Endothelial cell of umbilical vein (primary cell): ENCODE measurements around the gene PARVA. TPM values are rescaled to one million over a fixed set of nuclear protein-coding genes. Genes with fewer than 3 reads are reported as not detected.

ENCODE experiments used
- BruUV-seq: library from RNA; stranded (reverse); fragments of 400-500 nt; replicated peaks from 2 replicates; lab custom pipeline; 2021; lab: Mats Ljungman, UMichigan
- CTCF ChIA-PET: fragments of 300-600, 350-600 bp; sonication (Branson Sonifier 250); formaldehyde crosslinking; loops from one replicate; lab custom pipeline; 2021; ENCODE audit warnings: antibody characterized with exemption, inconsistent platforms; lab: Charles Lee
- POLR2A ChIA-PET: fragments of 300-600, 350-600 bp; sonication (Branson Sonifier 250); formaldehyde crosslinking; loops from one replicate; lab custom pipeline; 2021; ENCODE audit warnings: antibody characterized with exemption, inconsistent platforms; lab: Charles Lee
- DNase-seq: peaks from one replicate; pipeline ENCODE4 v3.0.0-alpha.2; 2011; ENCODE audit warnings: low read depth, low spot score
- FAIRE-seq: peaks from 2 replicates; lab custom pipeline; 2011; peaks lifted over from hg19 to GRCh38; lab: Jason Lieb, UNC
- H2AFZ ChIP-seq: 2 replicates; pipeline ENCODE4 v1.6.0; 2012; ENCODE audit warnings: low read depth, low read length, control low read depth, inconsistent platforms
- H3K27ac ChIP-seq: 2 replicates; pipeline ENCODE4 v1.5.1; 2011; ENCODE audit warnings: low read depth, mild to moderate bottlenecking, control low read depth, low read length, moderate library complexity; ENCODE audit not compliant: insufficient read depth
- H3K27me3 ChIP-seq, 2 experiments: 2 replicates each; pipeline versions ENCODE4 v1.6.0 to v1.6.1; 2011; ENCODE audit warnings: low read length in 2 of 2, mixed read lengths in 1 of 2; ENCODE audit not compliant: control insufficient read depth in 2 of 2, insufficient read depth in 2 of 2
- H3K36me3 ChIP-seq, 2 experiments: 2 replicates in 1 of 2; 3 replicates in 1 of 2; pipeline ENCODE4 v1.5.1; 2011; ENCODE audit warnings: low read length in 2 of 2, mild to moderate bottlenecking in 1 of 2, moderate library complexity in 1 of 2; ENCODE audit not compliant: control insufficient read depth in 2 of 2, insufficient read depth in 2 of 2; ENCODE audit errors: extremely low read depth in 1 of 2
- H3K4me1 ChIP-seq: 3 replicates; pipeline ENCODE4 v1.5.1; 2011; ENCODE audit warnings: mild to moderate bottlenecking, low read length; ENCODE audit not compliant: control insufficient read depth, insufficient read depth; ENCODE audit errors: extremely low read depth
- H3K4me2 ChIP-seq: 2 replicates; pipeline ENCODE4 v1.6.1; 2011; ENCODE audit warnings: low read length, control low read depth, mixed read lengths; ENCODE audit not compliant: insufficient read depth
- H3K4me3 ChIP-seq, 3 experiments: fragments of 200-600 bp in 1 of 3; sonication (generic), shearing (Covaris generic) in 1 of 3; replicated peaks in 1 of 3; 2 replicates each; pipeline ENCODE4 v1.5.1; 2011 to 2016; ENCODE audit warnings: control low read depth in 3 of 3, low read length in 3 of 3, mild to moderate bottlenecking in 2 of 3, inconsistent platforms in 1 of 3, low read depth in 1 of 3, moderate library complexity in 1 of 3; ENCODE audit not compliant: insufficient read depth in 1 of 3
- H3K79me2 ChIP-seq: 2 replicates; pipeline ENCODE4 v1.6.0; 2012; ENCODE audit warnings: low read length, inconsistent platforms; ENCODE audit not compliant: control insufficient read depth, insufficient read depth
- H3K9ac ChIP-seq: replicated peaks from 2 replicates; pipeline ENCODE3; 2011; ENCODE audit warnings: low read length, control low read depth; ENCODE audit not compliant: insufficient read depth; ENCODE audit errors: extremely low read depth
- H3K9me1 ChIP-seq: replicated peaks from 3 replicates; pipeline ENCODE4 v1.6.0; 2011; ENCODE audit warnings: mild to moderate bottlenecking, low read length; ENCODE audit not compliant: control insufficient read depth, insufficient read depth; ENCODE audit errors: extremely low read depth
- H3K9me3 ChIP-seq: replicated peaks from 2 replicates; pipeline ENCODE4 v1.5.1; 2012; ENCODE audit warnings: low read length, inconsistent platforms; ENCODE audit not compliant: control insufficient read depth, insufficient read depth
- H4K20me1 ChIP-seq: replicated peaks from 2 replicates; pipeline ENCODE3; 2011; ENCODE audit warnings: mild to moderate bottlenecking, low read length; ENCODE audit not compliant: control insufficient read depth, insufficient read depth; ENCODE audit errors: extremely low read depth
- EZH2 ChIP-seq: IDR thresholded peaks from 2 replicates; pipeline ENCODE4 v1.6.1; 2012; ENCODE audit warnings: borderline replicate concordance, low read depth, mild to moderate bottlenecking, moderate library complexity, low read length, inconsistent platforms; ENCODE audit not compliant: severe bottlenecking
- FOS ChIP-seq: IDR thresholded peaks from 2 replicates; pipeline ENCODE4 v1.6.1; 2011; ENCODE audit warnings: mild to moderate bottlenecking, low read length, moderate library complexity, borderline replicate concordance; ENCODE audit not compliant: insufficient read depth
- GATA2 ChIP-seq: IDR thresholded peaks from 2 replicates; pipeline ENCODE4 v1.7.0; 2011; ENCODE audit warnings: low read depth, mild to moderate bottlenecking, moderate library complexity, mixed read lengths, low read length; ENCODE audit not compliant: insufficient read length, insufficient read depth
- JUN ChIP-seq: IDR thresholded peaks from 2 replicates; pipeline ENCODE4 v1.6.1; 2011; ENCODE audit warnings: borderline replicate concordance, low read depth; ENCODE audit not compliant: insufficient read length, insufficient read depth
- MYC ChIP-seq: IDR thresholded peaks from one replicate; pipeline ENCODE4 v1.6.1; 2011; ENCODE audit warnings: mild to moderate bottlenecking, low read depth, low read length
- POLR2A ChIP-seq: IDR thresholded peaks from 2 replicates; pipeline ENCODE4 v1.6.1; 2012; ENCODE audit warnings: low read depth, mild to moderate bottlenecking, control low read depth, low read length
- POLR2AphosphoS5 ChIP-seq: IDR thresholded peaks from 2 replicates; pipeline ENCODE4 v1.6.1; 2012; ENCODE audit warnings: low read depth, mild to moderate bottlenecking, control low read depth, low read length, moderate library complexity; ENCODE audit not compliant: insufficient read depth
- dilution Hi-C: fragments of 300-500 bp; cut with MboI; formaldehyde crosslinking; loops from one replicate; pipeline ENCODE4 v1.15.0; 2019; ENCODE audit warnings: low sequenced_read_pairs; ENCODE audit not compliant: extremely low pct_ligation_motif_present
- intact Hi-C: fragments of 100-400 bp; cut with micrococcal nuclease; formaldehyde crosslinking; loops from one replicate; pipeline ENCODE4 v1.10.0; 2022
- polyA plus RNA-seq, 4 experiments: library from polyadenylated mRNA; depleted of rRNA in 3 of 4; stranded (reverse) in 3 of 4; unstranded in 1 of 4; fragments of >200 nt; gene quantifications; 2 replicates each; pipeline versions ENCODE4 v1.2.1 to v1.2.3, GENCODE V29; 2011 to 2012; ENCODE audit warnings: missing spikeins in 1 of 4
- total RNA-seq: library from RNA; stranded (reverse); gene quantifications from 2 replicates; pipeline ENCODE4 v1.2.3, GENCODE V29; 2021
- TF ChIP-seq, protein P1 (sequence below), 2 donors: IDR thresholded peaks; 1 replicate in 1 of 2; 2 replicates in 1 of 2; pipeline ENCODE4 v1.5.1; 2011; ENCODE audit warnings: low read length in 2 of 2, mild to moderate bottlenecking in 2 of 2, moderate library complexity in 2 of 2, control low read depth in 1 of 2, inconsistent platforms in 1 of 2, low read depth in 1 of 2; ENCODE audit not compliant: insufficient read depth in 1 of 2; ENCODE audit errors: extremely low read depth in 1 of 2
- TF ChIP-seq, protein P2 (sequence below): IDR thresholded peaks from 2 replicates; pipeline ENCODE4 v1.6.1; 2011; ENCODE audit not compliant: insufficient read depth, insufficient read length

Gene PARVA
- total and polyA plus RNA-seq, 2 donors (not counting 3 experiments of a cell fraction or from before 2014, with no cell fraction given) = 40.6 to 104 TPM

DNA sequence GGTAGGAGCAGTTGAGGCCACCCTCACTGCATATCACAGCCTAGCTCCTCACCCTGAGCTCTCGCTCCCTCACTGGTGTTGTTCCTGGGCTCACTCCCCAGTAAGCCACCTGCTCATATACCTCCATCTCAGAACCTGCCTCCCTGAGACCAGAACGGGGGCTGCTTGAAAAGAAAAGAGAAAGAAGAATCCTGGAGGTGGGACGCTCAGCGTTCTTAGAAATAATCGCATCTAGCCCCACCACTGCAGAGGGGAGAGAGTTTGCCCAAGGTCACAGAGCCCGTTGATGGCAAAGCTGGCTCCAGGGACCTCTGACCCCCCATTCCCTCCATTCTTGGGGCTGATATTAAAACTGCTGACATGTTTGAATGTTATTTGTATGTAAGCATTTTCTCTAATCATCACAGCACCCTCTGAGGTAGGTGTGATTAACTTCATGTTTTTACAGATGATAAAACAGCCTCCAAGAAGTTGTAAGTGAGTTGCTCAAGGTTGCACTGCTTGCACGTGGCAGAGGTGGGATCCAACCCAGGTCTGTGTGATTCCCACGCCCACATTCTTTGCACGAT, 164.3 kb downstream of the PARVA start:
- CTCF ChIA-PET = interaction anchor here (1.0 to 2.1 kb wide), 2 partner anchors 210 to 211 kb away, joined by 3 to 5 read pairs; no protein-coding TSS in a partner anchor
- TF ChIP-seq GATA2 (no peak), POLR2A (no peak), MYC (no peak), POLR2AphosphoS5 (no peak), FOS (no peak), EZH2 (no peak), JUN (no peak)
- TF ChIP-seq, protein P1, sequence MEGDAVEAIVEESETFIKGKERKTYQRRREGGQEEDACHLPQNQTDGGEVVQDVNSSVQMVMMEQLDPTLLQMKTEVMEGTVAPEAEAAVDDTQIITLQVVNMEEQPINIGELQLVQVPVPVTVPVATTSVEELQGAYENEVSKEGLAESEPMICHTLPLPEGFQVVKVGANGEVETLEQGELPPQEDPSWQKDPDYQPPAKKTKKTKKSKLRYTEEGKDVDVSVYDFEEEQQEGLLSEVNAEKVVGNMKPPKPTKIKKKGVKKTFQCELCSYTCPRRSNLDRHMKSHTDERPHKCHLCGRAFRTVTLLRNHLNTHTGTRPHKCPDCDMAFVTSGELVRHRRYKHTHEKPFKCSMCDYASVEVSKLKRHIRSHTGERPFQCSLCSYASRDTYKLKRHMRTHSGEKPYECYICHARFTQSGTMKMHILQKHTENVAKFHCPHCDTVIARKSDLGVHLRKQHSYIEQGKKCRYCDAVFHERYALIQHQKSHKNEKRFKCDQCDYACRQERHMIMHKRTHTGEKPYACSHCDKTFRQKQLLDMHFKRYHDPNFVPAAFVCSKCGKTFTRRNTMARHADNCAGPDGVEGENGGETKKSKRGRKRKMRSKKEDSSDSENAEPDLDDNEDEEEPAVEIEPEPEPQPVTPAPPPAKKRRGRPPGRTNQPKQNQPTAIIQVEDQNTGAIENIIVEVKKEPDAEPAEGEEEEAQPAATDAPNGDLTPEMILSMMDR (IDR thresholded peaks at IDR 0.05; ENCODE audit: extremely low read depth in 1 of 2, insufficient read depth in 1 of 2, low read depth in 1 of 2, low read length in 2 of 2) = no peak
- TF ChIP-seq, protein P2, sequence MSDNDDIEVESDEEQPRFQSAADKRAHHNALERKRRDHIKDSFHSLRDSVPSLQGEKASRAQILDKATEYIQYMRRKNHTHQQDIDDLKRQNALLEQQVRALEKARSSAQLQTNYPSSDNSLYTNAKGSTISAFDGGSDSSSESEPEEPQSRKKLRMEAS = no peak
- H3K4me1 ChIP-seq = peaks cover 11% of the 10 kb centered on the region

More for the DNA sequence above, 164.3 kb downstream of the PARVA start:
- no peaks in the 10 kb centered on the region for H3K9me3 ChIP-seq
- H3K9ac ChIP-seq = no peak overlapping the region
- dilution Hi-C loops (no loop called here), intact Hi-C loops (no loop called here)
- no peaks in the 10 kb centered on the region for H3K27me3 ChIP-seq
- no peaks in the 10 kb centered on the region for H3K79me2 ChIP-seq
- H4K20me1 ChIP-seq = no peaks in the 10 kb centered on the region
- no peak overlapping the region for H3K27ac ChIP-seq
- H3K4me2 ChIP-seq = no peak overlapping the region
- H3K4me3 ChIP-seq = no peak overlapping the region
- DNase-seq = no peak
- FAIRE-seq = no peak
- H2AFZ ChIP-seq = no peak overlapping the region
- POLR2A ChIA-PET = no interaction called here
- H3K9me1 ChIP-seq = no peaks in the 10 kb centered on the region
- no TSS peak for BruUV-seq
- no peaks in the 10 kb centered on the region for H3K36me3 ChIP-seq
